GM21381 (cell line): ENCODE results near the gene DMRTC1B.
"Not testable (repeated sequence)": the region's sequence is repeated elsewhere in the genome, so short reads cannot be mapped to it uniquely, and the experiment has no call there.

ENCODE experiments used
- ATAC-seq: cut with Tn5 transposase; IDR thresholded peaks from one replicate; pipeline ENCODE4 v1.9.1; 2021; ENCODE audit warnings: mild to moderate bottlenecking, moderate library complexity; ENCODE audit not compliant: unreplicated experiment

Gene DMRTC1B, protein sequence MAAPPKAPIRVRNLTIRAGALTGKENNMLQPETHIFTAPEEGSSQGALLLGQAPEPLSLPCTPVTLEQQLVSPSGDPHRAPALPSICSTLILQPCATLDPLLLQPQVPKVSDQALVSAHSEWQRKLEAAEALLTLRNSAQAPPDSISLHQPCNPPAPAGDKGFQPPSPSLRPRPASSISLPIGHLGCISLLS

DNA sequence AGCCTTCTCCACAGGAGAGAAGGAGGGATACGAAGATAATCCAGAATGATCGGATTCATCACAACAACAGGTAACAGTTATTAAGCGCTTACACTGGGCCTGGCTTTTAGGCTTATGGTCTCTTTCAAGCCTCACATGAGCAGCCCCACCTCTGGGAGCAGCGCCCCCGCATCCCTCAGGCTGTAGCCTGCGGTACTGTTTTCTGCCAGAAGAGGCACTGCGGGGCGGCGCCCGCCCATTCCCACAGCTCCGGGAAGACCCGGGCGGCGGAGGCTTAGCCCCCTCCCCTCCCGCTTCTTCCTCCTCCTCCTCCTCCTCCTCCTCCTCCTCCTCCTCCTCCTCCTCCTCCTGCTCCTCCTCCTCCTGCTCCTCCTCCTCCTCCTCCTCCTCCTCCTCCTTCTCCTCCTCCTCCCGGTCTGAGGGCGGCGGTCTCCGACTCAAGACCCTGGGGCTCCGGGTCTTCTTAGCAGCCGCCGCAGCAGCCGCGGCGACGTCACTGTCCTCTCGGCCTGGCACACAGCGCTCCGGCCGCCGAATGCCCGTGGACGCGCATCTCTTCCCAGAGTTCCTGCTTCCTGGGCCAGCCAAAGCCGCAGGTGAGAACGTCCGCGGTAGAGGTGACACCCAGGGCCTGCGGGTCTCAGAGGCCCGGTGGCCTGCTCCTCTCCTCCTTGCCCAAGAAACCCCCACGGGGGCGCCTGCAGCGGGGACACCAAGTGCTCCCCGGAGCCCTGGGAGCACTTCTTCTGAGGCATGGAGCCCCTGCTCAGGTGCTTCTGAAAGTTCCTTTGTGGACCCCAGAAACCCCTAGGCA is at the start of gene DMRTC1B:
DMRTC1B (plus strand) TSS at position 238 of the 814 bp plus-strand sequence. CDS start 68,246 bp downstream, outside the sequence.
- peak; percentile 84 for ATAC-seq

DNA sequence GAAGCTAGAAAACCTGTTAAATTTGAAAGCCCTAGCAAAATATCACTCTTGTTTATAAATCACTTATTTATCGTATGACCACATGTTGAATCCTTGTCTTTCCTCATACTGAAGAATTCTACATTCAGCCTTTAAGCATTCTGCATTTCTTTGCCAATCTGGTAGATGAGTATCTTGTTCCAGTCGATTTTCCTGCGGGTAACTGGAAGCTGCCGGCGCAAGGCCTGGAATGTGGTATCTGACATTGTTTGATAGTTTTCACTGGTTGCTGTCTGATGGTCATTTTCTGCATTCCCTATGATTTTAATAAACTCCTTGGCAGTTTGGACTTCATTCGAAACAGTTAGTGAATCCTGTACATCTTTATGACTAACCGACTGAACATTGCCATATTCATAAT is 48.8 kb upstream of the DMRTC1B start:
- ATAC-seq, result no peak

DNA sequence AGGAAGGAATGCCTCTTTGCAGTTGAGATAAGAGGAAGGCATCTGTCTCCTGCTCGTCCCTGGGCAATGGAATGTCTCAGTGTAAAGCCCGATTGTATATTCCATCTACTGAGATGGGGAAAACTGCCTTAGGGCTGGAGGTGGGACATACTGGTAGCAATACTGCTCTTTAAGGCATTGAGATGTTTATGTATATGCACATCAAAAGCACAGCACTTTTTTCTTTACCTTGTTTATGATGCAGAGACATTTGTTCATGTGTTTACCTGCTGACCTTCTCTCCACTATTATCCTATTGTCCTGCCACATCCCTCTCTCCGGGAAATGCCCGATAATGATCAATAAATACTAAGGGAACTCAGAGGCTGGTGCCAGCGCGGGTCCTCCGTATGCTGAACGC is 43.1 kb upstream of the DMRTC1B start:
- not testable (repeated sequence) for ATAC-seq

DNA sequence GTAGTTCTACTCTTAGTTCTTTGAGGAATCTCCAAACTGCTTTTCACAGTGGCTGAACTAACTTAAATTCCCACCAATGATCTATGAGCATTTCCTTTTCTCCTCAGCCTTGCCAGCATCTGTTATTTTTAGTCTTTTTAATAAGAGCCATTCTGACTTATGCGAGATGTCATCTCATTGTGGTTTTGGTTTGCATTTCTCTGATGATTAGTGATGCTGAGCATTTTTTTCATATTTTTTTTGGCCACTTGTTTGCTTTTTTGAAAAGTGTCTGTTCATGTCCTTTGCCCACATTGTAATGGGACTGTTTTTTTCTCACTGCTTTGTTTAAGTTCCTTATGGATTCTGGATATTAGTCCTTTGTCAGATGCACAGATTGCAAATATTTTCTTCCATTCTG is 41.1 kb upstream of the DMRTC1B start:
- ATAC-seq, result no peak

DNA sequence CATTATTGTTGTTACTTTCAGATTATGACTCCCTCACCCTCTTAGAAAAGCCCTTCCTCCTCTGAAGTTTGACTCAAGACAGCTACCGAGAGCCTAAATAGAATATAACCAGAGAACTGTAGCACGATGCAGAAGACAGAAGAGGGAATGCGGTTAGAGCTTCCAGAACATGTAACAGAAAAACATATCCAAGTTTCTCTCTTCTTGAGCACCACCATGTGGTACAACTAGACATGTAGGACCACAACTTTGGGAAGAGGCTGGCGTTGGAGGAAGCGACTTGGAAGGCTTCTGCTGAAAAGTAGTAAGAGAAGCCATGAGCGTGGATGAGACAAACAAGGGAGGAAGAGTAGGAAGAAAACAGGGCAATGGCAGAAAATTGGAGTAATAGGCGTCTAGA is 31.1 kb upstream of the DMRTC1B start:
- not testable (repeated sequence) for ATAC-seq

DNA sequence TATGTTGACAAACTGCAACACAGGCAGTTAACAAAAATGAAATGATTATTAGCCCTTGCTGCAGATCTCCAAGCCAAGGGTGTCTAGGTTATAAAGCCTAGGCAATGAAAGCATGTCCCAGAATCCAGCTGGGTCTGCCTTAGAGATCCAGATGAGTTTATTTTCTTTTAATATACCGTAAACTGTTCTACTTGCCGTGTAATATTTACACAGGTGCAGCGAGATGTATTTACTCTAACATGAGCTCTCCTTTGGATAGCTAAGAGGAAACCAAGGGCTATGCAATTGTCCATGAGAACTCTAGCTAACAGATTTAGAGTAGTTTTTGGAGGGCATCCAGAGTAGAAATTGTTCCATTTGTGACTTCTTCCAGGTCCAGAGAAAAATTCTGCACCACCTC is 28.1 kb upstream of the DMRTC1B start:
- not testable (repeated sequence) for ATAC-seq

DNA sequence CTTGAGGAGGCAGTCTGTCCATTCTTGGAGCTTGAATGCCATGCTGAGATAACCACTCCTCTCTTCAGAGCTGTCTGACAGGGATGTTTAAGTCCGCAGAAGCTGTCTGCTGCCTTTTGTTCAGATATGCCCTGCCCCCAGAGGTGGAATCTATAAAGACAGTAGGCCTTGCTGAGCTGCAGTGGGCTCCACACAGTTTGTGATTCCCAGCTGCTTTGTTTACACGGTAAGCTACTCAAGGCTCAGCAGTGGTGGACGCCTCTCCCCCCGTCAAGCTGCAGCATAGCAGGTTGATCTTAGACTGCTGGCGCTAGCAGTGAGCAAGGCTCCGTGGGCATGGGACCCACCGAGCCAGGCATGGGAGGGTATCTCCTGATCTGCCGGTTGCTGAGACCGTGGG is 16.2 kb upstream of the DMRTC1B start:
- ATAC-seq, result not testable (repeated sequence)

DNA sequence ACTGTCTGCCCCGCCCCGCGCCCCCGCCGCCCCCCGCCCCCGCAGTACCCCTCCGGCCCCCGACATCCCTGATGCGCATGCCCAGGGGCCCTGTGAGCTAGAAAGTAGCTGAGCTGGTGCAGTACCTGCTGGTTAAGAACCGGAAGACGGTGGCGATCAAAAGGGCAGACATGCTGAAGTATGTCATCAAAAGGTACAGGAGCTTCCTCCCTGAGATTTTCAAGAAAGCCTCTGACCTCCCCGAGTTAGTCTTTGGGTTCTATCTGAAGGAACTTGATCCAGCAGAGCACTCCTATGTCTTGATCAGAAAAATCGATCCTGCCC is 739 bp downstream of the DMRTC1B start:
- ATAC-seq, result peak; percentile 53

DNA sequence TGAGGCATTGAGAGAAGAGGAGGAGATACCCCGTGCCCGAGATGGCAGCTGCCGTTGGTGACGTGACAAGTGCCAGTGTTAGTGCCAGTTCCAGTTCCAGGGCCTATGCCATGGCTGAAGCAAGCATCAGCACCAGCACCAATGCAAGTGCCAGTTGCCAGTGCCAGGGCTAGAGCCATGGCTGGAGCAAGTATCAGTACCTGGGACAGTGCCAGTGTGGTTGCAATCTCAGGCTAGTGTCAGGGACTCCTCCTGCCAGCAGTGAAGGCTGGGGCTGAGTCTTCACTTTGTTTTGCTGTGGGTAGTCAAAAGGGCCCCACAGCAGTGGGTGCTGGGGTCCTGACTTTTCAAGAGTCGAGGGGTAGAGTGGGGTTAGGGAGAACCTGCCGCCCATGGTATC is 1.5 kb downstream of the DMRTC1B start:
- ATAC-seq, result not testable (repeated sequence)

DNA sequence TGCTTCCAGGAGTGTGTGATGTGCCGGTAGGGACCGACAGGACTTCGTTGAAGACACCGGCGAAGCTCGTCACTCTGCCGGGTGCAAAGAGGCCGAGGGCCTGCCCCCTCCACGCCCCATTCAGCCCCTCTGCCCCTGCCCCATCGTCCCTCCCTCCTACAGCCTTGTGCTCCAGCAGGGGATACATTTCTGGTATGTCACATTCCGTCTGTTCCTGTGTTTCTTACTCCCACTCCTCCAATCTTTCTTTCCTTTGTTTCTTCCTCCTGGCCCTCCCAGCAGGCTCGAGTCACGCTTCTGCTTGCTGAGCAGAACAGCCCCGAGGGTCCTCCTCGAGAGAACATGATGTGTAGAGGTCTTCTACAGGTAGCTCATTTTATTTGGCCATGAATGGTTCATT is 5.9 kb downstream of the DMRTC1B start, which contains the start of gene FAM236B:
FAM236B (minus strand) TSS at position 101 of the 400 bp plus-strand sequence; CDS start at position 1, 100 bp downstream.
- not testable (repeated sequence) for ATAC-seq

DNA sequence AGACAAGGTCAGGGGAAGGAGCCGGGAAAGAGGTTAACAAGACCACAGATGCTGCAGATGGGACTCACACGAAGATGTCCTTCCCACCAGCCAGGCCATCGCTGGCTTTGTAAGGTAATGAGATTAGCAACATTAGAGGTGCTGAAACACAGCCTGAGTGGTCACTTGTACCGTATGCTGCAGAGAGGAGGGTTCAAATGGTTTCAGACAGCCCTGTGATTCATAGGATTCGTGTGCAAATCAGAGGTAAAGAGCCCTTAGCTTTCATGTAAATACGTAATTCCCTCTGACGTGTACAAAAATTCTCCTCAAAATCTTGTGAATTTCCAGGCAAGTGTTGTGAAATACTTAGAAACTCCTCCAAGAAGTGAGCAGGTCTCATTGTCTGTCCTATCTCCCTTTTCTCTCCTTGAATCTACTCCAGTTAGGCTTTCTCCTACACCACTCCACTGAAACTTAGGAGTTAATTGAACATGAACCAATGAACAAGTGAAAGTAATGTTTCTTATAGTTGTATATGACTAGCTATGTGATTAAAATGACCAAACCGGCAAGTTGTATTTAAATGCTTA is 6.8 kb downstream of the DMRTC1B start:
- ATAC-seq, result not testable (repeated sequence)

DNA sequence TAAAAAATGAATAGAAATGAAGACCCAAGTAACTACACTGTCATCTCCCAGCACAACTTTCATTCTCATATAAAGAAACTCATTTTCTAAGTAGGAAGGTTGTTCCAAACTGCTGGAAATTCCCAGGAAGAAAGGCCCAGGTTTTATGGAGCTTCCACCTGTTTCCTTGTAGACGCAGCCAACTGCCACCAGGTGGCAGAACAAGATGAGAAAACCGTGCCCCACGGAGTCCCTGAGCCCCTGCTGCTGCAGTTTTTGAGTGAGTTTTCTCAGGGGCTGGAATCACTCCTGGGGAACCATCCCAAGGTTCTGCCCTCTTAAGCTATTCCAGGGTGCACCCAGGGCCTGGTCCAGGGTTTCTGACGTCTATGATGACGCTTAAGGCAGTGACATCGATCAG is 7.3 kb downstream of the DMRTC1B start:
- ATAC-seq, result not testable (repeated sequence)

DNA sequence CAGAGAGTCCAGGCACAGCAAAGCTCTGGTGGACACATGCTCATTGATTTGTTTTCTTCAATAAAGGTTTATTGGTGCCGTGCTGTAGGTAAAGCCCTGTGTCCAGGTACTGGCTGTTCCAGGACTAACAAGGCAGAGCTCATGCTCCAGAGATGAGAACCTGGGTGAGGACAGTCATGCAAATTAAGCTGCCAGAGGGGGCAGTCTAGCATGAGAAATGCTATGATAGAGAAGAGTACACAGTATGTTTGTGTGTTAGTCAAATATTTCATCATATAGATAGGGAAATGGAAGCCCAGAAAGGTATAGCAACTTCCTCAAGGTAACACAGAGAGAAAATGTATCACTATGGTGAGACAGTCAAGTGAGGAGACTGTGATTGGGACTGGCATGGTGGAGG is 11.5 kb downstream of the DMRTC1B start:
- ATAC-seq, result not testable (repeated sequence)

DNA sequence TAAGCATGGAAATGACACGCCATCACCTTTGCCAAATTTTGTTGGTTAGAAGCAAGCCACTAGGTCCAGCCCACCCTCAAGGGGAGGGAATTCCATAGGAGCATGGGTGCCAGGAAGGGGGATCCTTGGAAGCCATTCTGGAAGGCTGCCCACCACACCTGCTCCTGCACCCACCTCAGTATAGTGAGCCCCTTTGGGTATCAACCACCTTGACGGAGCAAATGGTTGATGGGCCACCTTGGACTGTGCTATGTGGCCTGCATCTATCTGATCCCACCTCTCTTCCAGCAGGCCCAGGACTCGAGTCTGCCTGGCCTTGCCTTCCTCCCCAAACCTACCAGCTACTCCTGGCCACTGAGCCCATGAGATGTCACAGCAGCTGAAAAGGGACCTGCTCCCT is 13.7 kb downstream of the DMRTC1B start:
- not testable (repeated sequence) for ATAC-seq

DNA sequence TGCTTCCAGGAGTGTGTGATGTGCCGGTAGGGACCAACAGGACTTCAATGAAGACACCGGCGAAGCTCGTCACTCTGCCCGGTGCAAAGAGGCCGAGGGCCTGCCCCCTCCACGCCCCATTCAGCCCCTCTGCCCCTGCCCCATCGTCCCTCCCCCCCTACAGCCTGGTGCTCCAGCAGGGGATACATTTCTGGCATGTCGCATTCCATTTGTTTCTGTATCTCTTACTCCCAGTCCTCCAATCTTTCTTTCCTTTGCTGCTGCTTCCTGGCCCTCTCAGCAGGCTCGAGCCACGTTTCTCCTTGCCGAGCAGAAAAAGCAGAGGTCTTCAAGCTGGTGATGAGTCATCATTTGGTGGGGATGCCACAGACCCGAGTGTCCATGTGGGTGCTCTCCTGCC is 31.4 kb downstream of the DMRTC1B start, which contains the start of gene FAM236D:
FAM236D (minus strand) TSS at position 101 of the 400 bp plus-strand sequence; CDS start at position 1, 100 bp downstream.
- not testable (repeated sequence) for ATAC-seq

DNA sequence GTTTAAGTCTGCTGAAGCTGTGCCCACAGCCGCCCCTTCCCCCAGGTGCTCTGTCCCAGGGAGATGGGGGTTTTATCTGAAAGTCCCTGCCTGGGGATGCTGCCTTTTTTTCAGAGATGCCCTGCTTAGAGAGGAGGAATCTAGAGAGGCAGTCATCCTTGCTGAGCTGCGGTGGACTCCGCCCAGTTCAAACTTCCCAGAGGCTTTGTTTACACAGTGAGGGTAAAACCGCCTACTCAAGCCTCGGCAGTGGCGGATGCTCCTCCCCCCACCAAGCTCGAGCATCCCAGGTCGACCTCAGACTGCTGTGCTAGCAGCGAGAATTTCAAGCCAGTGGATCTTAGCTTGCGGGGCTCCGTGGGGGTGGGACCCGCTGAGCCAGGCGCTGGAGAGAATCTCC is 54.0 kb downstream of the DMRTC1B start:
- not testable (repeated sequence) for ATAC-seq

DNA sequence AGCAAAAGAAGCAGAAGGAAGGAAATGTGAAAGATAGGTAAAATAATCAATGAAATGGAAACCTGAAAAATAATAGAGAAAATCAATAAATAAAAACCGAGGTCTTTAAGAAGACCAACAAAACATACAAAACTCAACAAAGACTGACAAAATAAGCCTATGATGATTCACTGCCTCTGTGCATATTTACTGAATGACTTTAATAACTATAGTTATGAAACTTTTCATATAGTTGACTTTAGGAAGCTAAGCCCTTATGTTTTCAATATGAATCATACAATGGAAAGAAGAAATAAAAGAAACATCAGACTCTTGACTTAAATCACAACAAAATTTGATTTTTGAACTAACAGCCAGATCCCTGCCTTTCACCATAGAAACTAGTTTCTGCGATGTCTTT is 60.8 kb downstream of the DMRTC1B start:
- ATAC-seq, result not testable (repeated sequence)

DNA sequence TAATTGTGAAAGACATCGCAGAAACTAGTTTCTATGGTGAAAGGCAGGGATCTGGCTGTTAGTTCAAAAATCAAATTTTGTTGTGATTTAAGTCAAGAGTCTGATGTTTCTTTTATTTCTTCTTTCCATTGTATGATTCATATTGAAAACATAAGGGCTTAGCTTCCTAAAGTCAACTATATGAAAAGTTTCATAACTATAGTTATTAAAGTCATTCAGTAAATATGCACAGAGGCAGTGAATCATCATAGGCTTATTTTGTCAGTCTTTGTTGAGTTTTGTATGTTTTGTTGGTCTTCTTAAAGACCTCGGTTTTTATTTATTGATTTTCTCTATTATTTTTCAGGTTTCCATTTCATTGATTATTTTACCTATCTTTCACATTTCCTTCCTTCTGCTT is 106.2 kb downstream of the DMRTC1B start:
- ATAC-seq, result not testable (repeated sequence)

DNA sequence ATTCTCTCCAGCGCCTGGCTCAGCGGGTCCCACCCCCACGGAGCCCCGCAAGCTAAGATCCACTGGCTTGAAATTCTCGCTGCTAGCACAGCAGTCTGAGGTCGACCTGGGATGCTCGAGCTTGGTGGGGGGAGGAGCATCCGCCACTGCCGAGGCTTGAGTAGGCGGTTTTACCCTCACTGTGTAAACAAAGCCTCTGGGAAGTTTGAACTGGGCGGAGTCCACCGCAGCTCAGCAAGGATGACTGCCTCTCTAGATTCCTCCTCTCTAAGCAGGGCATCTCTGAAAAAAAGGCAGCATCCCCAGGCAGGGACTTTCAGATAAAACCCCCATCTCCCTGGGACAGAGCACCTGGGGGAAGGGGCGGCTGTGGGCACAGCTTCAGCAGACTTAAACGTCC is 113.0 kb downstream of the DMRTC1B start:
- not testable (repeated sequence) for ATAC-seq
